IMR-90 (cell line): ENCODE data around the gene RASGRF1. TPM values are rescaled to one million over a fixed set of nuclear protein-coding genes. Genes with fewer than 3 reads are reported as not detected.

ENCODE experiments used
- polyA plus RNA-seq, 3 experiments: library from polyadenylated mRNA; depleted of rRNA; stranded (reverse); fragments of >200 nt; gene quantifications; 2 replicates each; pipeline ENCODE4 v1.2.3, GENCODE V29; 2012; ENCODE audit warnings: low replicate concordance in 1 of 3
- total RNA-seq: library from RNA; depleted of rRNA; stranded (reverse); fragments of >200 nt; gene quantifications from 2 replicates; pipeline ENCODE4 v1.2.3, GENCODE V29; 2012; rRNA removed

Gene RASGRF1
- total and polyA plus RNA-seq, 2 of the 4 experiments (the other 2 are of a cell fraction) = under 0.01 to 0.15 TPM

Other genes starting within 250 kb of the RASGRF1 start
- 217 and 485 TPM in 2 replicates for gene MORF4L1, start 217.9 kb downstream of the RASGRF1 start, total RNA-seq
- gene MORF4L1, start 217.9 kb downstream of the RASGRF1 start, polyA plus RNA-seq (2012; rRNA removed) = 354 and 392 TPM in 2 replicates
- gene CTSH, start 145.7 kb downstream of the RASGRF1 start, total RNA-seq = 5.6 and 11.7 TPM in 2 replicates
- 13.9 and 18.4 TPM in 2 replicates for gene CTSH, start 145.7 kb downstream of the RASGRF1 start, polyA plus RNA-seq (2012; rRNA removed)
- gene ANKRD34C, start 191.9 kb upstream of the RASGRF1 start, total RNA-seq = not detected in 2 replicates
- gene ANKRD34C, start 191.9 kb upstream of the RASGRF1 start, polyA plus RNA-seq (2012; rRNA removed) = not detected in 2 replicates
- gene TMED3, start 220.3 kb upstream of the RASGRF1 start, total RNA-seq = 148 and 170 TPM in 2 replicates
- gene TMED3, start 220.3 kb upstream of the RASGRF1 start, polyA plus RNA-seq (2012; rRNA removed) = 232 and 237 TPM in 2 replicates